Measurements from ENCODE around the gene SDCCAG8.

GRCh38 chr1:243420946-243421685 lies 165.3 kb downstream of the SDCCAG8 start:
- TF ChIP-seq CTCF (IDR thresholded peaks at IDR 0.05): no peak
- no peak for TF ChIP-seq POLR2A (IDR thresholded peaks at IDR 0.05)
